Hepatic stellate cell (primary cell): Measurements from ENCODE around the gene MRPS25.
"Not testable (repeated sequence)": the region's sequence is repeated elsewhere in the genome, so short reads cannot be mapped to it uniquely, and the experiment has no call there.

Experiments used
- DNase-seq: peaks from one replicate; pipeline ENCODE4 v3.0.0; 2011; ENCODE audit warnings: low spot score

MRPS25 gene

DNA sequence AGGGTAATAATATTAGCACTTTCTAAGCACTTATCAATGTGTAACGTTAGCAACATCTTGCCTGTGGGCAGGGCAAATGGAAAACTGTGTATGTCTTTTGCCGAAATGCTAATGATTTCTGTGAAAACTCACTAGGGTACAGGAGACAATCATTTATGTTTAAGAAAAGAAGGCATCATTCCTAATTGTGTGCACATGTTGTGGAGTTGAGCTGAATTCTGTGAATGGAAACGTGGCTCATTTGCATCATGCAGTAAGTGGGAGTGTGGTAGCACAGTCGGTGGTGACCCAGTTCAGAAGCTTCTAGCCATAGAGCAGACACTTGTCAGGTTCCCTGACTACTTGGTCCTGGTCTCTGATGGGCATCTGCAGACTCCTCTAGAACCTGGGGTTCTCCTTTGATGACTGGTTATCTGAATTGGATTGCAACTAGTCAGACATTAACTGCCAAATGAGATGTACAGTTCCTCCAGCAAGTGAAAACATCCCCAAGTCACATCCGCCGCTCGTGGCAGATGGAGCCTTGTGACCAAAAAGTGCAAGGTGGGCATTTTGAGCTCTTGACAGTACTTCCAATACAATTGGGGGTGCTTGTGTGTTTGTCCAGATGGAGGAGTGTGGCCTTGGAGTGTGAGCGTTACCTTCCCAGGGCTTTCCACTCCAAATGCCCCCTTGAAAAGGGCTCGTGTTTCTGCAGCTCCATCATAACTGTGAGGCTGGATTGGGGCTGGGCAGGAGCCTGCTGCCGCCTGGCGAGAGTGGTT is 21.5 kb downstream of the MRPS25 start:
- DNase-seq, result no peak

DNA sequence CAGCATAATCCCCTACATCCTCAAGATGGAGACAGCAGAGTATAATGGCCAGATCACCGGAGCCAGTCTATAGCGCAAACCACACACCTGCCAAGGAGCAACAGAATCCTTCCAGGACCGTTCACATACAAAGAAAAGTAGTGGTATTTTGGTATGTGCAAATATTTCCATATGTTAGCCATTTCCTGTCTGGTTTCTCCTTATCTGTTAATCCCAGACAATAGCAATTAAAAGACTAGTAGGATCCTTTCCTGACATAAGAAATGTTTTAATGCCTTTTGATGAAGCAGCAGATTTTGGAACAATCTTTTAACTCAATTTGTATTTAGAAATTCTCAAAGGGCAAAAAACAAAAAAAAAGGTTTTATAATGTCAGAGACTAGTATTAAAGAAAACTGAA is 22.2 kb downstream of the MRPS25 start:
- DNase-seq, result no peak

DNA sequence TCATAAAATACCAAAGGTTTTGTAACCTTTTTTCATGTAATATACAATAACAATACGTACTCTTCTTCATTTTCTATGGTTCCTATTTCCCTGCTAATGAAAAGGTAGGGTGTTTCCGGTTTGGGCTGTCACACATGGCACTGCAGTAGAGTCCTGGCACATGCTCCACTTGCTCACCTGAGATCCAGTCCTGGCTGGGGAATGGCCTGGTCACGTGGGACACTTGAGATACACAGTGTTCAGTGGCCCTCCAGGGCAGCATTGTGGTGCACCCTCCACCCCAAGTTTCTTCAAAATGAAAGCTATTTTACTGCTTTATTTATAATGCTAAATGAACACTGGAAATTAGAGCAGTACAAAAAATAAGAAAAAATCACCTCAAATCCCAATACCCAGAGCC is 23.2 kb downstream of the MRPS25 start:
- no peak for DNase-seq

GRCh38 chr3:15040844-15041243 is 24.3 kb downstream of the MRPS25 start:
- no peak for DNase-seq

DNA sequence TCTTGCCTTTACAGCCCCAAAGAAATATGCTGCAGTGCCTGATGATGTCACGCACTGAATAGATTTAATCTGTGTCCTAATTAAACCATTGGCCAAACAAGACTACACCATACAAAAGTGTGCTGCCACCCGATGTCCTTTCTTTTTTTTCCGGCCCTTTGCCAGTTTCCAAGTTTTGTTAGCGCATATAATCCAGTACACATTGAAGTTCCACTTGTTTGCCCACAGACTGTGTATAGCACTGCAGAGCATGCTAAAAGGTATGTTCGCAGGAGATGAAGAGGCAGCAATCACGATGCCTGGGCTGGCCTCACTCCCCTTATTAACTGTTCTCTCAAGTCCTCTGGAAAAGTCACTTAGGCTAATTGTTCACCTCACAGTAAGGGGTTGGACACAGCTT is 26.8 kb downstream of the MRPS25 start:
- no peak for DNase-seq

DNA sequence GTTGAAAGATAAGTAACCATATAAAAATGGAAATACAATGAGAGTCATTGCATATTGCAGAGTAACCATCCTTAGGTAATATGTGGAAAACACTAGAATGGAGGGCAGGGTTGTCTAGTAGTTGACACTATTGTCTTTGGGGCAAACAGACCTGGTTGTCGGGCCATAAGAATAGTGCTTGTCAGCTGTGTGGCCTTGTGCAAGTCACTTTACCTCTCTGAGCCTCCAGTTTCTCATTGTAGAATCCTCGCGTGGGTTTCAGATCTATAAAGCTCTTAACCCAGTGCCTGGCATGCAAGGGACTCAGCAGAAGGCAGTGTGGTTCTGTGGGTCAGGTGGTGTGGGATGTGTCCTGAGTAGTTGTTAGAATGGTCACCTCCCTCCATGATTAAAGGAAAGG is 32.0 kb downstream of the MRPS25 start:
- no peak for DNase-seq

GRCh38 chr3:15032650-15033049 is 32.5 kb downstream of the MRPS25 start:
- DNase-seq, result no peak

DNA sequence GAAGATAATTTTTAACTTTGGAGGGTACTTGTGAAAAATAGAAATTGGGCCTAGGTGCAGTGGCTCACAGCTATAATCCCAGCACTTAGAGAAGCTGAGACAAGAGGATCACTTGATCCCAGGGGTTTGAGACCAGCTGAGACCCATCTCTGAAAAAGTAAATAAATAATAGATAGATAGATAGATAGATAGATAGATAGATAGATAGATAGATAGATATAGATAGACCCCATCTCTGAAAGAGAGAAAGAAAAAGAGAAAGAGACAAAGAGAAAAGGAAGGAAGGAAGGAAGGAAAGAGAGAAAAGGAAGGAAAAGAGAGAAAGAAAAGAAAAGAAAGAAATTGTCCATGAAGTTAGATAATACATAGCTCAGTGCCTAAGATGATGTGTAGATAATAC is 35.5 kb downstream of the MRPS25 start:
- no peak for DNase-seq

DNA sequence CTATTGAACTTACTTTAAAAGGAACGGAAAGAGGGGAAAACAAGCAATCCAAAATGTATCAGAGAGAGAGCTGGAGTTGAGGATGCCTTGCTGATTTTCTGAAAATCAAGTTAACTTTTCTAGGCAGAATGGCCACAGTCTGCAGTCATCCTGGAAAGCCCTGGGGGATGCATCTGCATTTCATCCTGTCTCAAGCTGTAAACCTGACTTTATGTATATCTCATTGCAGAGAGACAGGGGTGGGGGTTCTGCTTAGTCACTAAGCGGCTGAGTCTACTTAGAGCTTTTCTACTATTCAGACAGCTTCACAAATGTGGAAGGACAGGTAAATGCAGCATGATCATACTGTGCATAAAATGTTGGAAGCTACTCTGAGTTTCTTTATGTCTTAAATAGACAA is 41.4 kb downstream of the MRPS25 start:
- no peak for DNase-seq

DNA sequence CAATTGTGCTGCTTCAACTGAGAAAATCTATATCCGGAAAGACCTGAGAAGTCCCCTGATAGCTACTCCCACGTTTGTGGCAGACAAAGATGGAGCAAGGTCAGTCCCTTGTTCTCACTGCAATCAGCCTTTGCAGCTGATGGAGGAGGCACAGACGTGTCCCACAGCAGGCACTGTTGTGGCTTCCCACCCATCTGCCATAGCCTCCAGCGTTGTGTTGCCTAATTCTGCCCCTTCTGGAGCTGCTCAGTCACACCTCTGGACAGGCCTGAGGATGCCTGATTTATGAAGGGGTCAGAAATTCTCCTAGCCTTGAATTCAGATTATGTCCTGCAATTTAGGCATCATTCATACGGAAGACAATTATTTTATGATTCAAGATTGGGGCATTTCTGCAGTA is 41.9 kb downstream of the MRPS25 start:
- DNase-seq, result no peak

DNA sequence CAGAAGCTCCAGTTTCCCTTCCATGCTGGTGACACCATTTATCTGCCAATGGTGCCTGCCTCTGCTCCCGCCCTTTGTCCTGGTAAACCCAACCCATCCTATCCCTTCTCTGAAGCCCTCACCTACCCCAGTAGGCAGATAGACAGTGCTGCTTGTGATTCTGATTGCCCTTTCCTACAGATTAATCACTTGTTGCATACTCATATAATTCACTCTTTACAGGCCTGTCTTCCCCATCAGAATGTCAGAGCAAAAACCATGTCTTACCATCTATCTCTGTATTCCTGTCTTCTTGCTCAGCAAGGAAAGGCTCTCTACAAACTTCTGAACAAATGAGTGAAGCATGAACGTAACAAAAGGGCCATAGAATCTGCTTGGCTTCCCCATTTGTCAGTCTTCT is 47.9 kb downstream of the MRPS25 start:
- DNase-seq, result no peak

- no peak for DNase-seq
These were observed 49.7 kb downstream of the MRPS25 start for GRCh38 chr3:15015456-15015855.

- DNase-seq, result no peak
These were observed 50.3 kb downstream of the MRPS25 start for GRCh38 chr3:15014606-15015328.

DNA sequence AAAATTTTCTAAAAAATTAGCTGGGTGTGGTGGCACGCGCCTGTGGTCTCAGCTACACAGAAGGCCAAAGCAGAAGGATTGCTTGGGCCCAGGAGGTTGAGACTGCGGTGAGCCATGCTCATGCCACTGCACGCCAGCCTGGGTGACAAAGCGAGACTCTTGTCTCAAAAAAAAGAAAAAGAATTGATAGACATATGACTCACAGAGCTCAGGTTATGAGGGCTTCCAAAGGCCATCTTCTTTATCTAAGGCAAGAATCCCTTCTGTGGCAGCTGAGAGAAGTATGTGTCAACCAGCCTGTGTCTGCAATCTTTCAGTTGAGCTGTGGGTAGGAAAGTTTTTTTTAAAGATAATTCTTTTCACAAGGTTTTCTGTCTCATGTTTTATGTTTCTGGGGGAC is 53.9 kb downstream of the MRPS25 start:
- DNase-seq, result no peak

- DNase-seq, result no peak
These were observed 54.5 kb downstream of the MRPS25 start for GRCh38 chr3:15010664-15011063.

- no peak for DNase-seq
These were observed 55.9 kb downstream of the MRPS25 start for GRCh38 chr3:15009167-15009566.

DNA sequence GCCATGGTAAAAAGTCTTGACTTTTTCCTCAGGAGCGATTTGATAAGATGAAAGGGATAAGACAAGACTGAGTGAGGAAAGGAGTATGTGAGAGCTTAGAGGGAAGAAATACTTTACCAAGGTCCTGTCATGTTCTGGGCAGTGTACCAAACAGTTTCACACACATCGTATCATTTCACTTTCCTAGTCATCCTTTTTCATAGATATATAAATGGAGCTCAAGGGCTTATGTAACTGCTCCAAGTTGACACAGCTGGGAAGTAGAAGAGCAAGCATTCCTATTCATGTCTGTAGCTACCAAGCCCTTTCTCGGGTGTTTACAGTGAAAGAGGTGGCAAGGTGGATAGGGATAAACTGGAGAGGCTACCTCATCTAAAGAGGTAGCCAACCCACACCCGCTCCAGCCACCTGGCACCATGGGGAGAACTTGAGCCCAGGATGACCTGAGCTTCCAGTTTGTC is 57.4 kb downstream of the MRPS25 start:
- no peak for DNase-seq

GRCh38 chr3:14999182-14999581 is 65.9 kb downstream of the MRPS25 start:
- not testable (repeated sequence) for DNase-seq
